A549 (cell line): Measurements from ENCODE around the gene RIF1. TPM values are rescaled to one million over a fixed set of nuclear protein-coding genes. Genes with fewer than 3 reads are reported as not detected.

Source experiments
- ATAC-seq, 2 experiments: fragments of 200-7000 bp in 1 of 2; fragments of >200 bp in 1 of 2; cut with Nextera tagmentation in 1 of 2; cut with Tn5 transposase in 1 of 2; 3 replicates each; pipeline versions ENCODE4 v1.8.0 to v1.9.1; 2018 to 2020; ENCODE audit warnings: mild to moderate bottlenecking in 1 of 2, moderate library complexity in 1 of 2
- CTCF ChIA-PET: fragments of 300-600 bp; sonication (Branson Sonifier 250); formaldehyde crosslinking; extraction: SDS; loops from one replicate; lab custom pipeline; 2021; ENCODE audit warnings: antibody characterized with exemption, inconsistent platforms; lab: Yijun Ruan, JAX
- POLR2A ChIA-PET: fragments of 350-600 bp; formaldehyde crosslinking; extraction: SDS; loops from one replicate; lab custom pipeline; 2021; ENCODE audit warnings: antibody characterized with exemption, inconsistent platforms; lab: Yijun Ruan, JAX
- DNase-seq, 2 experiments: peaks; one replicate each; pipeline versions ENCODE4 v3.0.0 to v3.0.0-alpha.2; 2011 to 2016; ENCODE audit warnings: low read depth in 1 of 2, low spot score in 1 of 2
- FAIRE-seq: peaks from 2 replicates; lab custom pipeline; 2011; peaks lifted over from hg19 to GRCh38; lab: Jason Lieb, UNC
- H3K27ac ChIP-seq, 2 experiments: fragments of >200 bp; sonication (Bioruptor Twin); formaldehyde crosslinking; 3 replicates each; pipeline ENCODE4 v1.5.1; 2016 to 2017
- H3K4me1 ChIP-seq: fragments of >200 bp; sonication (Bioruptor Twin); formaldehyde crosslinking; 3 replicates; pipeline ENCODE4 v1.6.1; 2016
- H3K4me2 ChIP-seq: fragments of >200 bp; sonication (Bioruptor Twin); formaldehyde crosslinking; 3 replicates; pipeline ENCODE4 v1.6.1; 2016
- H3K4me3 ChIP-seq: fragments of >200 bp; sonication (Bioruptor Twin); formaldehyde crosslinking; 3 replicates; pipeline ENCODE4 v1.5.1; 2016
- H3K9me3 ChIP-seq: fragments of >200 bp; sonication (Bioruptor Twin); formaldehyde crosslinking; 3 replicates; pipeline ENCODE4 v1.6.1; 2016
- ATOH8 ChIP-seq: fragments of 250-450 bp; sonication (Bioruptor Pico); IDR thresholded peaks from 2 replicates; pipeline ENCODE4 v1.5.0; 2020; ENCODE audit warnings: low read depth, mild to moderate bottlenecking, moderate library complexity
- EHMT2 ChIP-seq: fragments of 200-600 bp; sonication (generic); IDR thresholded peaks from 2 replicates; pipeline ENCODE4 v1.6.1; 2016; ENCODE audit warnings: antibody characterized with exemption, low read depth, mild to moderate bottlenecking, moderate library complexity
- EP300 ChIP-seq, 2 experiments: fragments of >200 bp; sonication (Bioruptor Twin); formaldehyde crosslinking; IDR thresholded peaks; 2 replicates in 1 of 2; 3 replicates in 1 of 2; pipeline ENCODE4 v1.6.1; 2016 to 2017
- ESRRA ChIP-seq: fragments of 150-350 bp; IDR thresholded peaks from 2 replicates; pipeline ENCODE4 v1.6.1; 2014; ENCODE audit warnings: mild to moderate bottlenecking, low read length, borderline replicate concordance
- GATA3 ChIP-seq: IDR thresholded peaks from 2 replicates; pipeline ENCODE4 v1.6.1; 2012; ENCODE audit warnings: borderline replicate concordance
- HOXB13 ChIP-seq: fragments of 250-450 bp; sonication (Bioruptor Pico); IDR thresholded peaks from 2 replicates; pipeline ENCODE4 v1.5.0; 2020; ENCODE audit warnings: low read depth, mild to moderate bottlenecking, moderate library complexity
- JUN ChIP-seq, 2 experiments: fragments of >200 bp; sonication (Bioruptor Twin); formaldehyde crosslinking; IDR thresholded peaks; 2 replicates in 1 of 2; 3 replicates in 1 of 2; pipeline ENCODE4 v1.6.1; 2016 to 2017
- JUNB ChIP-seq: fragments of >200 bp; sonication (Bioruptor Twin); formaldehyde crosslinking; IDR thresholded peaks from 2 replicates; pipeline ENCODE4 v1.6.1; 2016
- MAFK ChIP-seq: fragments of 450-650 bp; IDR thresholded peaks from 2 replicates; pipeline ENCODE4 v1.6.1; 2014; ENCODE audit not compliant: partially characterized antibody
- NFE2L2 ChIP-seq: fragments of 150-350 bp; conservative IDR thresholded peaks from 2 replicates; pipeline ENCODE4 v1.6.1; 2014; ENCODE audit warnings: low read length
- RARB ChIP-seq: fragments of 250-450 bp; sonication (Bioruptor Pico); IDR thresholded peaks from 2 replicates; pipeline ENCODE4 v1.8.0; 2021; ENCODE audit warnings: mild to moderate bottlenecking, moderate library complexity
- RNF2 ChIP-seq: fragments of 200-600 bp; sonication (generic); IDR thresholded peaks from 2 replicates; pipeline ENCODE4 v1.6.1; 2016; ENCODE audit warnings: low read depth, mild to moderate bottlenecking, antibody characterized with exemption, moderate library complexity, borderline replicate concordance
- SREBF2 ChIP-seq: fragments of 450-650 bp; IDR thresholded peaks from 2 replicates; pipeline ENCODE4 v1.6.1; 2014; ENCODE audit warnings: mild to moderate bottlenecking, moderate library complexity
- TP53 ChIP-seq: fragments of 250-450 bp; sonication (Bioruptor Pico); IDR thresholded peaks from 2 replicates; pipeline ENCODE4 v1.5.0; 2021; ENCODE audit warnings: mild to moderate bottlenecking, moderate library complexity
- ZC3H11A ChIP-seq: fragments of 450-650 bp; IDR thresholded peaks from 2 replicates; pipeline ENCODE4 v1.6.1; 2014; ENCODE audit warnings: antibody characterized with exemption, mild to moderate bottlenecking
- ZFP36 ChIP-seq: fragments of 450-650 bp; IDR thresholded peaks from 2 replicates; pipeline ENCODE4 v1.6.1; 2014; ENCODE audit warnings: borderline replicate concordance; ENCODE audit not compliant: partially characterized antibody
- WGBS: methylation state at CpG from one replicate; pipeline ENCODE4 v1.1.6; 2017; ENCODE audit errors: missing lambda C conversion rate; 5-methylcytosine and 5-hydroxymethylcytosine counted together
- polyA plus RNA-seq, 4 experiments: library from polyadenylated mRNA; depleted of rRNA in 3 of 4; stranded (reverse); fragments of >200 nt; fragmentation: RNase III in 1 of 4; extraction: RNeasy Plus Mini Kit Qiagen cat#74134 plus additional on column Dnase treatment in 1 of 4; gene quantifications; 2 replicates in 3 of 4; 3 replicates in 1 of 4; pipeline ENCODE4 v1.2.3, GENCODE V29; 2011 to 2017
- TF ChIP-seq, protein P1 (sequence below): fragments of >200 bp; sonication (Bioruptor Twin); formaldehyde crosslinking; IDR thresholded peaks from 3 replicates; pipeline ENCODE4 v1.6.1; 2016
- TF ChIP-seq, protein P2 (sequence below): fragments of 150-350 bp; IDR thresholded peaks from 2 replicates; pipeline ENCODE4 v1.6.1; 2014; ENCODE audit warnings: low read depth, mild to moderate bottlenecking, low read length
- TF ChIP-seq, protein P3 (sequence below): fragments of 450-650 bp; IDR thresholded peaks from 2 replicates; pipeline ENCODE4 v1.6.1; 2014; ENCODE audit warnings: antibody characterized with exemption

Gene RIF1
- polyA plus RNA-seq, 2 of the 4 experiments (the other 2 are of a cell fraction) = 15.5 to 28.7 TPM

- ATAC-seq = no peak
- Histone ChIP-seq H3K4me3 (no peak overlapping the region), H3K4me1 (no peaks in the 10 kb centered on the region), H3K9me3 (no peaks in the 10 kb centered on the region), H3K4me2 (no peak overlapping the region), H3K27ac (no peak overlapping the region)
- FAIRE-seq = no peak
- no peak for DNase-seq
- TF ChIP-seq HOXB13 (CRISPR knock-in tag) (no peak), ATOH8 (no peak), JUNB (no peak), RNF2 (no peak), EHMT2 (no peak), EP300 (IDR thresholded peaks at IDR 0.05) (no peak), ZFP36 (no peak)
- TF ChIP-seq, protein P1, sequence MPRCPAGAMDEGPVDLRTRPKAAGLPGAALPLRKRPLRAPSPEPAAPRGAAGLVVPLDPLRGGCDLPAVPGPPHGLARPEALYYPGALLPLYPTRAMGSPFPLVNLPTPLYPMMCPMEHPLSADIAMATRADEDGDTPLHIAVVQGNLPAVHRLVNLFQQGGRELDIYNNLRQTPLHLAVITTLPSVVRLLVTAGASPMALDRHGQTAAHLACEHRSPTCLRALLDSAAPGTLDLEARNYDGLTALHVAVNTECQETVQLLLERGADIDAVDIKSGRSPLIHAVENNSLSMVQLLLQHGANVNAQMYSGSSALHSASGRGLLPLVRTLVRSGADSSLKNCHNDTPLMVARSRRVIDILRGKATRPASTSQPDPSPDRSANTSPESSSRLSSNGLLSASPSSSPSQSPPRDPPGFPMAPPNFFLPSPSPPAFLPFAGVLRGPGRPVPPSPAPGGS = no peak
- TF ChIP-seq, protein P2, sequence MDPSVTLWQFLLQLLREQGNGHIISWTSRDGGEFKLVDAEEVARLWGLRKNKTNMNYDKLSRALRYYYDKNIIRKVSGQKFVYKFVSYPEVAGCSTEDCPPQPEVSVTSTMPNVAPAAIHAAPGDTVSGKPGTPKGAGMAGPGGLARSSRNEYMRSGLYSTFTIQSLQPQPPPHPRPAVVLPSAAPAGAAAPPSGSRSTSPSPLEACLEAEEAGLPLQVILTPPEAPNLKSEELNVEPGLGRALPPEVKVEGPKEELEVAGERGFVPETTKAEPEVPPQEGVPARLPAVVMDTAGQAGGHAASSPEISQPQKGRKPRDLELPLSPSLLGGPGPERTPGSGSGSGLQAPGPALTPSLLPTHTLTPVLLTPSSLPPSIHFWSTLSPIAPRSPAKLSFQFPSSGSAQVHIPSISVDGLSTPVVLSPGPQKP = no peak
- POLR2A ChIA-PET = no interaction called here
- CTCF ChIA-PET = interaction anchor here (1.0 kb wide), 1 partner anchor 14 kb away, joined by 3 read pairs; no protein-coding TSS in a partner anchor
- 78% methylated on average over 3 of the region's 3 CpGs for WGBS
These were observed 109.1 kb downstream of the RIF1 start for GRCh38 chr2:151518802-151519201.

DNA sequence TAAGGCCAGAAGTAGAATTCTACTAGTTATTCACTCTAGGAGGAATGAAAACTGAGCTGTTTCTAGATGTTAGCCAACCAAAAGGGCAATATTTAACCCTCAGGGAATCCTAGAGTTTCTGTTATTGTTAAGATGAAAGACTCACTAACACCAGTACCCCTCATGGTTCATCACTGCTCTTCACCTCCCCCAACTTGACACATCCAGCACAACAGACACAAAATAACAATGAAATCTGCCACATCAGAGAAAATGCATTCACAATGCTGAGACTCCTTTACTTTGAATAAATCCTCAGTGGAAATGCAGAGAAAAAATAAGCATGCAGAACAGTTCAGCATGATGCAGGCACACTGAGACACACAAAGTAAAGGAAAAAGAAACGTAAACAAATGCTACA is 111.3 kb downstream of the RIF1 start:
- CTCF ChIA-PET = no interaction called here
- H3K9me3 ChIP-seq = no peaks in the 10 kb centered on the region
- no peak for FAIRE-seq
- POLR2A ChIA-PET = no interaction called here
- no peak overlapping the region for H3K4me3 ChIP-seq
- 43% methylated on average over 1 of the region's 1 CpG for WGBS
- H3K27ac ChIP-seq = no peak overlapping the region
- H3K4me1 ChIP-seq = no peaks in the 10 kb centered on the region
- no peak for DNase-seq
- H3K4me2 ChIP-seq = no peak overlapping the region
- no peak for ATAC-seq
- TF ChIP-seq JUN (IDR thresholded peaks at IDR 0.05) (no peak), GATA3 (no peak), ESRRA (no peak), ZFP36 (no peak), ATOH8 (no peak), NFE2L2 (no peak), SREBF2 (no peak), TP53 (CRISPR knock-in tag) (no peak), MAFK (no peak), RARB (CRISPR knock-in tag) (no peak), ZC3H11A (no peak)
- TF ChIP-seq, protein P1 = no peak
- TF ChIP-seq, protein P3, sequence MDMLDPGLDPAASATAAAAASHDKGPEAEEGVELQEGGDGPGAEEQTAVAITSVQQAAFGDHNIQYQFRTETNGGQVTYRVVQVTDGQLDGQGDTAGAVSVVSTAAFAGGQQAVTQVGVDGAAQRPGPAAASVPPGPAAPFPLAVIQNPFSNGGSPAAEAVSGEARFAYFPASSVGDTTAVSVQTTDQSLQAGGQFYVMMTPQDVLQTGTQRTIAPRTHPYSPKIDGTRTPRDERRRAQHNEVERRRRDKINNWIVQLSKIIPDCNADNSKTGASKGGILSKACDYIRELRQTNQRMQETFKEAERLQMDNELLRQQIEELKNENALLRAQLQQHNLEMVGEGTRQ = no peak
